ENCODE data around the gene SGF29. TPM values are rescaled to one million over a fixed set of nuclear protein-coding genes. Genes with fewer than 3 reads are reported as not detected.

SGF29 gene
- total and polyA plus RNA-seq, 2 of the 4 experiments (the other 2 are of a cell fraction) = 4.3 to 7.7 TPM

DNA sequence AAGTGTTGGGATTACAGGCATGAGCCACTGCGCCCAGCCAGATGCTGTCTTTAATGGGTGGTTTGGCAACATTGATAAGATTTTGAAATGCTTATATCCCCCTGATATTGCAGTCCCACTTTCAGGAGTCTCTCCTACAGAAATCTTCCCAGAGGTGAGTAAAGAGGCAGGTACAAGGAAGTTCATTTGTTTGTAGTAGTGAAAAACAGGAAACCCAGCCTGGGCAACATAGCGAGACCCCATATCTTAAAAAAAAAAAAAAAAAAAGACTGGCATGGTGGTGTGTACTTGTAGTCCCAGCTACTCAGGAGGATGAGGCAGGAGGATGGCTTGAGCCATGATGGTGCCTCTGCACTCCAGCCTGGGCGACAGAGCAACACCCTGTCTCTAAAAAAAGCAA is 8.7 kb upstream of the SGF29 start:
- Histone ChIP-seq H4K8ac (ENCODE audit: low read depth in 2 of 2, low read length in 2 of 2) (no peak overlapping the region), H3K18ac (ENCODE audit: low read depth, low read length) (no peak overlapping the region), H3K23ac (ENCODE audit: low read depth, low read length) (no peak overlapping the region), H3K9me3 (ENCODE audit: control insufficient read depth, insufficient read depth, low read length) (no peaks in the 10 kb centered on the region), H2AFZ (replicated peaks; ENCODE audit: low read length, poor library complexity) (no peak overlapping the region), H2BK5ac (ENCODE audit: low read depth, low read length, poor library complexity, severe bottlenecking) (no peak overlapping the region), H3K36me3 (ENCODE audit: control insufficient read depth, insufficient read depth, low read length) (no peaks in the 10 kb centered on the region), H3K27me3 (ENCODE audit: control insufficient read depth, insufficient read depth, low read length) (peaks cover 7% of the 10 kb centered on the region), H2BK20ac (ENCODE audit: low read depth, low read length) (no peak overlapping the region), H4K91ac (ENCODE audit: insufficient read depth, low read depth, low read length) (no peak overlapping the region), H2BK15ac (ENCODE audit: low read depth, low read length) (no peak overlapping the region), H3K9me1 (ENCODE audit: insufficient read depth, low read length) (no peaks in the 10 kb centered on the region), H3K56ac (ENCODE audit: extremely low read depth, insufficient read depth, low read length) (no peak overlapping the region), H2AK5ac (ENCODE audit: low read depth, low read length) (no peak overlapping the region), H3K4me2 (ENCODE audit: low read depth, low read length) (no peak overlapping the region), H2AK9ac (replicated peaks; ENCODE audit: low read depth, low read length, poor library complexity) (no peak overlapping the region), H4K20me1 (ENCODE audit: insufficient read depth, low read length) (no peaks in the 10 kb centered on the region), H3K27ac (ENCODE audit: insufficient read depth, low read length) (no peak overlapping the region), H4K5ac (ENCODE audit: low read depth, low read length) (no peak overlapping the region), H3K9ac (ENCODE audit: low read depth, low read length) (no peak overlapping the region), H3K4me3 (ENCODE audit: insufficient read depth, low read depth, low read length) (no peak overlapping the region), H3K14ac (replicated peaks; ENCODE audit: low read depth, low read length) (no peak overlapping the region), H3K4me1 (ENCODE audit: control insufficient read depth, insufficient read depth, low read length) (no peaks in the 10 kb centered on the region), H3K79me1 (ENCODE audit: low read depth in 1 of 2, low read length in 2 of 2) (no peaks in the 10 kb centered on the region), H3K4ac (ENCODE audit: low read depth, low read length) (no peak overlapping the region), H2BK120ac (ENCODE audit: low read depth, low read length) (no peak overlapping the region)
- intact Hi-C loops (cut with micrococcal nuclease) = no loop called here
- BruUV-seq (replicated peaks) = no TSS peak
- dilution Hi-C loops (cut with HindIII; ENCODE audit: low sequenced_read_pairs, unreplicated experiment) = no loop called here
- ChIA-PET POLR2A (ENCODE audit: unreplicated experiment) (no interaction called here), CTCF (no interaction called here)
- ATAC-seq (ENCODE audit: low read depth) (no peak), DNase-seq (no peak)
- no CpG with 5 or more reads among the region's 3 CpGs for WGBS, 2 experiments (ENCODE audit: extremely low coverage in 2 of 2, insufficient read length in 1 of 2)
- in situ Hi-C loops (cut with MboI; ENCODE audit: low sequenced_read_pairs) = loop anchor here (10.0 kb wide), 1 partner anchor 220 kb away; no protein-coding TSS in a partner anchor
- no peak for TF ChIP-seq CHD1 (IDR thresholded peaks at IDR 0.05; ENCODE audit: low read depth, low read length)
- no peak for TF ChIP-seq RFX5 (IDR thresholded peaks at IDR 0.05; ENCODE audit: low read depth, low read length)
- no peak for TF ChIP-seq NFE2L2 (IDR thresholded peaks at IDR 0.05; ENCODE audit: low read depth, low read length)
- no peak for TF ChIP-seq BHLHE40 (IDR thresholded peaks at IDR 0.05; ENCODE audit: low read depth, low read length)
- no peak for TF ChIP-seq MAZ (IDR thresholded peaks at IDR 0.05; ENCODE audit: borderline replicate concordance, low read depth, low read length)
- TF ChIP-seq CEBPB (IDR thresholded peaks at IDR 0.05; ENCODE audit: low read depth, low read length) = no peak
- TF ChIP-seq SMC3 (IDR thresholded peaks at IDR 0.05; ENCODE audit: low read depth, low read length) = no peak
- TF ChIP-seq FOS (IDR thresholded peaks at IDR 0.05; ENCODE audit: low read depth, low read length) = no peak
- TF ChIP-seq, protein P1, sequence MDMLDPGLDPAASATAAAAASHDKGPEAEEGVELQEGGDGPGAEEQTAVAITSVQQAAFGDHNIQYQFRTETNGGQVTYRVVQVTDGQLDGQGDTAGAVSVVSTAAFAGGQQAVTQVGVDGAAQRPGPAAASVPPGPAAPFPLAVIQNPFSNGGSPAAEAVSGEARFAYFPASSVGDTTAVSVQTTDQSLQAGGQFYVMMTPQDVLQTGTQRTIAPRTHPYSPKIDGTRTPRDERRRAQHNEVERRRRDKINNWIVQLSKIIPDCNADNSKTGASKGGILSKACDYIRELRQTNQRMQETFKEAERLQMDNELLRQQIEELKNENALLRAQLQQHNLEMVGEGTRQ (IDR thresholded peaks at IDR 0.05; ENCODE audit: low read depth, low read length) = no peak
- no peak for TF ChIP-seq MAFK (IDR thresholded peaks at IDR 0.05; ENCODE audit: low read depth, low read length)
- no peak for TF ChIP-seq MXI1 (IDR thresholded peaks at IDR 0.05; ENCODE audit: borderline replicate concordance, low read depth, low read length)
- TF ChIP-seq ELK1 (IDR thresholded peaks at IDR 0.05; ENCODE audit: borderline replicate concordance, low read depth, low read length) = no peak
- TF ChIP-seq POLR2A (IDR thresholded peaks at IDR 0.05; ENCODE audit: low read depth, low read length) = no peak
- TF ChIP-seq RAD21 (IDR thresholded peaks at IDR 0.05; ENCODE audit: low read length) = no peak
- TF ChIP-seq, protein P2, sequence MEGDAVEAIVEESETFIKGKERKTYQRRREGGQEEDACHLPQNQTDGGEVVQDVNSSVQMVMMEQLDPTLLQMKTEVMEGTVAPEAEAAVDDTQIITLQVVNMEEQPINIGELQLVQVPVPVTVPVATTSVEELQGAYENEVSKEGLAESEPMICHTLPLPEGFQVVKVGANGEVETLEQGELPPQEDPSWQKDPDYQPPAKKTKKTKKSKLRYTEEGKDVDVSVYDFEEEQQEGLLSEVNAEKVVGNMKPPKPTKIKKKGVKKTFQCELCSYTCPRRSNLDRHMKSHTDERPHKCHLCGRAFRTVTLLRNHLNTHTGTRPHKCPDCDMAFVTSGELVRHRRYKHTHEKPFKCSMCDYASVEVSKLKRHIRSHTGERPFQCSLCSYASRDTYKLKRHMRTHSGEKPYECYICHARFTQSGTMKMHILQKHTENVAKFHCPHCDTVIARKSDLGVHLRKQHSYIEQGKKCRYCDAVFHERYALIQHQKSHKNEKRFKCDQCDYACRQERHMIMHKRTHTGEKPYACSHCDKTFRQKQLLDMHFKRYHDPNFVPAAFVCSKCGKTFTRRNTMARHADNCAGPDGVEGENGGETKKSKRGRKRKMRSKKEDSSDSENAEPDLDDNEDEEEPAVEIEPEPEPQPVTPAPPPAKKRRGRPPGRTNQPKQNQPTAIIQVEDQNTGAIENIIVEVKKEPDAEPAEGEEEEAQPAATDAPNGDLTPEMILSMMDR (conservative IDR thresholded peaks at IDR 0.05; ENCODE audit: low read depth, low read length) = no peak
- no peak for TF ChIP-seq RCOR1 (IDR thresholded peaks at IDR 0.05; ENCODE audit: insufficient replicate concordance, low read length)

All from IMR-90 (cell line).